Measurements from ENCODE around the gene LCMT1. TPM values are rescaled to one million over a fixed set of nuclear protein-coding genes. Genes with fewer than 3 reads are reported as not detected.

LCMT1 gene
- total RNA-seq, 1 experiment from 2014 or later, result 67.1 TPM

DNA sequence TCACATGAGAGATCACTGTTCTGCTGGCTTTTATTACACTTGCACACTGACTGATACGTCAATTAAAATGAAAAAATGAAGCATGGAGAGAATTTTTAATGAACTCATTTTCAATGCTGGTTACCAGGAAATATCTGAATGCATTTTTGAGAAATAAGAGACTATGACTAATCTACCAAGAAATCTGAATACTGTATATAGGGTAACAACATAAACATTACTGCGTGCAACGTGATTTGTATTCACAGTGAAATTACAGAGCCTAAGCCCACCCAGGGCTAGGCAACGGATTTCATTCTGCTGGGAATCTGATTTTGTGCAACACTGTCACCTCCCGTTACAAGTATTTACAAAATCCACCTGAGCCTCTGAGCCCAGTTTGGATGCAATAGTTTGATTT is 23.8 kb upstream of the LCMT1 start:
- Histone ChIP-seq H3K79me2 (ENCODE audit: low read depth) (no peaks in the 10 kb centered on the region), H3K9me2 (ENCODE audit: insufficient read depth) (no peaks in the 10 kb centered on the region), H3F3A (ENCODE audit: insufficient read depth, low read depth) (no peaks in the 10 kb centered on the region), H2AFZ (no peak overlapping the region), H3K4me2 (no peak overlapping the region), H3K9me3 (ENCODE audit: insufficient read depth, low read depth) (no peaks in the 10 kb centered on the region), H3K36me3 (ENCODE audit: low read depth) (no peaks in the 10 kb centered on the region), H3K27me3 (ENCODE audit: insufficient read depth, low read depth) (no peaks in the 10 kb centered on the region), H3K4me3 (no peak overlapping the region), H4K20me1 (ENCODE audit: insufficient read depth) (no peaks in the 10 kb centered on the region), H3K4me1 (replicated peaks; ENCODE audit: insufficient read depth) (no peaks in the 10 kb centered on the region), H3K27ac (no peak overlapping the region)
- ChIA-PET CTCF (no interaction called here), POLR2A (ENCODE audit: unreplicated experiment) (no interaction called here)
- BruUV-seq (replicated peaks), result no TSS peak
- intact Hi-C loops (cut with micrococcal nuclease; ENCODE audit: unreplicated experiment), result no loop called here
- TF ChIP-seq CTCF (conservative IDR thresholded peaks at IDR 0.05) (no peak), EZH2 (IDR thresholded peaks at IDR 0.05; ENCODE audit: low read depth) (no peak)
- no peak for DNase-seq

GRCh38 chr16:25089351-25089750 is 22.2 kb upstream of the LCMT1 start:
- H4K20me1 ChIP-seq (ENCODE audit: insufficient read depth), result no peaks in the 10 kb centered on the region
- no peak overlapping the region for H3K4me3 ChIP-seq
- H3K4me1 ChIP-seq (replicated peaks; ENCODE audit: insufficient read depth), result no peaks in the 10 kb centered on the region
- ChIA-PET CTCF (interaction anchor here (0.6 kb wide), 1 partner anchor 12 kb away, joined by 8 read pairs; no protein-coding TSS in a partner anchor), POLR2A (ENCODE audit: unreplicated experiment) (no interaction called here)
- TF ChIP-seq CTCF (conservative IDR thresholded peaks at IDR 0.05) (no peak), EZH2 (IDR thresholded peaks at IDR 0.05; ENCODE audit: low read depth) (no peak)
- no peak overlapping the region for H3K4me2 ChIP-seq
- H3K9me3 ChIP-seq (ENCODE audit: insufficient read depth, low read depth), result no peaks in the 10 kb centered on the region
- no peak overlapping the region for H2AFZ ChIP-seq
- no peak overlapping the region for H3K27ac ChIP-seq
- no peaks in the 10 kb centered on the region for H3K79me2 ChIP-seq (ENCODE audit: low read depth)
- no TSS peak for BruUV-seq (replicated peaks)
- H3F3A ChIP-seq (ENCODE audit: insufficient read depth, low read depth), result no peaks in the 10 kb centered on the region
- no peaks in the 10 kb centered on the region for H3K36me3 ChIP-seq (ENCODE audit: low read depth)
- intact Hi-C loops (cut with micrococcal nuclease; ENCODE audit: unreplicated experiment), result no loop called here
- peaks cover 2% of the 10 kb centered on the region; the same call in 1 of the 2 replicates for H3K27me3 ChIP-seq (ENCODE audit: insufficient read depth, low read depth)
- no peaks in the 10 kb centered on the region for H3K9me2 ChIP-seq (ENCODE audit: insufficient read depth)
- DNase-seq, result no peak

DNA sequence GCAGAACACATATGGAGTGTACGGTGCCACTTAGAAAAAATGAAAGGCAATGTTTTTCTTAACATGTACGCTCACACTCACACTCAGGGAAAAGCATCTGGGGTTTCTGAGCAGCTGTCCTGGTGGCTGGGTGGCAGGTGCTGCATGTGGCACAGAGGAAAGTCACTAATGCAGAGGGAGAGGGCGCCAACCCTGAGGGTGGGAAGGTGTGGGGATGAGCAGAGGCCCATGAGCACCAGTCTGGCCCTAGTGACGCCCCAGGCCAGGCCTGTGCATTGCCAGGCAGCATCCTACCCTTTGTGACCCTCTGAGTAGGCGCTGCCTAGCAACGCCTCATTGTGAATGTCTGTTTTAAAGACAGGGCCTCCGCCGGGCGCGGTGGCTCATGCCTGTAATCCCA is 19.1 kb upstream of the LCMT1 start:
- Histone ChIP-seq H4K20me1 (ENCODE audit: insufficient read depth) (no peaks in the 10 kb centered on the region), H2AFZ (no peak overlapping the region), H3F3A (ENCODE audit: insufficient read depth, low read depth) (no peaks in the 10 kb centered on the region), H3K4me2 (no peak overlapping the region), H3K4me1 (replicated peaks; ENCODE audit: insufficient read depth) (no peaks in the 10 kb centered on the region), H3K27ac (no peak overlapping the region), H3K9me3 (ENCODE audit: insufficient read depth, low read depth) (no peaks in the 10 kb centered on the region), H3K9me2 (ENCODE audit: insufficient read depth) (no peaks in the 10 kb centered on the region), H3K79me2 (ENCODE audit: low read depth) (no peaks in the 10 kb centered on the region), H3K36me3 (ENCODE audit: low read depth) (no peaks in the 10 kb centered on the region), H3K27me3 (ENCODE audit: insufficient read depth, low read depth) (peaks cover 23% of the 10 kb centered on the region), H3K4me3 (no peak overlapping the region)
- ChIA-PET POLR2A (ENCODE audit: unreplicated experiment) (no interaction called here), CTCF (no interaction called here)
- intact Hi-C loops (cut with micrococcal nuclease; ENCODE audit: unreplicated experiment), result no loop called here
- TF ChIP-seq EZH2 (IDR thresholded peaks at IDR 0.05; ENCODE audit: low read depth) (no peak), CTCF (conservative IDR thresholded peaks at IDR 0.05) (no peak)
- BruUV-seq (replicated peaks), result no TSS peak
- no peak for DNase-seq

All from PC-9 (cell line).